ENCODE results near the gene SLC16A3. TPM values are rescaled to one million over a fixed set of nuclear protein-coding genes. Genes with fewer than 3 reads are reported as not detected.

SLC16A3 gene
- total RNA-seq, 2 donors from 2014 or later: 5.0 to 69.2 TPM

DNA sequence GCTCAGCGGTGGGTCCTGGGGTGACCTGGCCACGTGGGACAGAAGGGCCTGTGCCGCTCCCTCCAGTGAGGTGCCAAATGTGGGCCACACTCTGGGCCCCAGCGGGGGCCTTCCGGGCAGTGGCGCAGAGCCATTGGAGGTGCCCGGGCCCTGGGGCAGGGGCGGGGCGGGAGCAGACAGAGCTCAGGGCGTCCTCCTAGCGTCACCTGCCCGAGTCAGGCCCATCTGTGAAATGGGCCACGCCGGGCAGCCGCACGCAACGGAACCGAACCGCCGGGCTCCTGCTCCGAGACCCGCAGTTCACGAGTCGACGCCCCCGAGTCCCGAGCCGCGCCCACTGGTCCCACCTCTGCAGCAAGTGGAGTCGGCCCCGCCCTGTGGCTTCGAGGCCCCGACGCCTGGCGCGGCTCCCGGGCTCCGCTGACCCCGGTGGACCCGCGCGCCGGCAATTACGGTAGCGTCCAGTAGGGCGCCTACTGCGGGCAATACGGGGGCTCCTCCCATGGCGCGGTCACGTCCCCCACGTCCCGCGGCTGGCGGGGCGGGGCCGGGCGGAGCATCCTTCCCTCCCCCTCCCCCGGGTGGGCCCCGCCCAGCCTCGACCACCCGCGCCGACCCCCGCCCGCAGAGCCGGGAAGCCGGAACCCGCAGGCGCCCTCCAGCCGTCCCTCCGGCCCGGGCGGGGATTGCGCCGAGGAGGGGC, 1.9 kb downstream of the SLC16A3 start:
- intact Hi-C loops (cut with DNase I): loop anchor here (10.0 kb wide), 1 partner anchor 64 kb away; no protein-coding TSS in a partner anchor
- Histone ChIP-seq H3K4me1 (replicated peaks) (peaks cover 22% of the 10 kb centered on the region), H3K27ac (peak overlapping the region; percentile 80 to 88), H3K36me3 (no peaks in the 10 kb centered on the region), H3K27me3 (replicated peaks; ENCODE audit: insufficient read depth) (no peaks in the 10 kb centered on the region), H3K4me3 (peak overlapping the region; percentile 37 to 39), H3K9me3 (no peaks in the 10 kb centered on the region)
- DNase-seq (ENCODE audit: low spot score): no peak
- TF ChIP-seq POLR2AphosphoS5 (IDR thresholded peaks at IDR 0.05): no peak
- TF ChIP-seq, protein P1, sequence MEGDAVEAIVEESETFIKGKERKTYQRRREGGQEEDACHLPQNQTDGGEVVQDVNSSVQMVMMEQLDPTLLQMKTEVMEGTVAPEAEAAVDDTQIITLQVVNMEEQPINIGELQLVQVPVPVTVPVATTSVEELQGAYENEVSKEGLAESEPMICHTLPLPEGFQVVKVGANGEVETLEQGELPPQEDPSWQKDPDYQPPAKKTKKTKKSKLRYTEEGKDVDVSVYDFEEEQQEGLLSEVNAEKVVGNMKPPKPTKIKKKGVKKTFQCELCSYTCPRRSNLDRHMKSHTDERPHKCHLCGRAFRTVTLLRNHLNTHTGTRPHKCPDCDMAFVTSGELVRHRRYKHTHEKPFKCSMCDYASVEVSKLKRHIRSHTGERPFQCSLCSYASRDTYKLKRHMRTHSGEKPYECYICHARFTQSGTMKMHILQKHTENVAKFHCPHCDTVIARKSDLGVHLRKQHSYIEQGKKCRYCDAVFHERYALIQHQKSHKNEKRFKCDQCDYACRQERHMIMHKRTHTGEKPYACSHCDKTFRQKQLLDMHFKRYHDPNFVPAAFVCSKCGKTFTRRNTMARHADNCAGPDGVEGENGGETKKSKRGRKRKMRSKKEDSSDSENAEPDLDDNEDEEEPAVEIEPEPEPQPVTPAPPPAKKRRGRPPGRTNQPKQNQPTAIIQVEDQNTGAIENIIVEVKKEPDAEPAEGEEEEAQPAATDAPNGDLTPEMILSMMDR (IDR thresholded peaks at IDR 0.05): peak in 2 of 4 experiments; percentile 56 to 66
- peak; percentile 53 for TF ChIP-seq POLR2A (IDR thresholded peaks at IDR 0.05)
- 11% methylated on average over 46 of the region's 76 CpGs for WGBS

DNA sequence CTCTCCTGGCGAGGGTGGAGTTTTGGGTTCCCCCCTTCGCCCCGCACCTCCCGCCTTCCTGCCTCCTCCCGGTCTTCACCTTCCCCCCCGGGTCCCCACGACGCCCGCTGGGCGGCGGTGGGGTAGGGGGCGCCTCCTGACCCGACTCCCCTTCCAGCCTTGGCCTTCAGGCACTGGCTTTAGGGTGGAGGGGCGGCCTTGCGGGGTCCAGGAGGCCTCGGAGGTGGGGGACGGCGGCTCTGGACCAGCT, 2.4 kb downstream of the SLC16A3 start:
- Histone ChIP-seq H3K27me3 (replicated peaks; ENCODE audit: insufficient read depth) (no peaks in the 10 kb centered on the region), H3K4me3 (peak overlapping the region; percentile 37 to 39), H3K4me1 (replicated peaks) (peaks cover 26% of the 10 kb centered on the region), H3K36me3 (no peaks in the 10 kb centered on the region), H3K9me3 (no peaks in the 10 kb centered on the region), H3K27ac (peak overlapping the region; percentile 80 to 88)
- intact Hi-C loops (cut with DNase I): loop anchor here (10.0 kb wide), 1 partner anchor 64 kb away; no protein-coding TSS in a partner anchor
- DNase-seq (ENCODE audit: low spot score): no peak
- under 1% methylated on average over 18 of the region's 18 CpGs for WGBS
- TF ChIP-seq POLR2AphosphoS5 (IDR thresholded peaks at IDR 0.05): no peak
- TF ChIP-seq POLR2A (IDR thresholded peaks at IDR 0.05): no peak
- TF ChIP-seq, protein P1 (IDR thresholded peaks at IDR 0.05): no peak

DNA sequence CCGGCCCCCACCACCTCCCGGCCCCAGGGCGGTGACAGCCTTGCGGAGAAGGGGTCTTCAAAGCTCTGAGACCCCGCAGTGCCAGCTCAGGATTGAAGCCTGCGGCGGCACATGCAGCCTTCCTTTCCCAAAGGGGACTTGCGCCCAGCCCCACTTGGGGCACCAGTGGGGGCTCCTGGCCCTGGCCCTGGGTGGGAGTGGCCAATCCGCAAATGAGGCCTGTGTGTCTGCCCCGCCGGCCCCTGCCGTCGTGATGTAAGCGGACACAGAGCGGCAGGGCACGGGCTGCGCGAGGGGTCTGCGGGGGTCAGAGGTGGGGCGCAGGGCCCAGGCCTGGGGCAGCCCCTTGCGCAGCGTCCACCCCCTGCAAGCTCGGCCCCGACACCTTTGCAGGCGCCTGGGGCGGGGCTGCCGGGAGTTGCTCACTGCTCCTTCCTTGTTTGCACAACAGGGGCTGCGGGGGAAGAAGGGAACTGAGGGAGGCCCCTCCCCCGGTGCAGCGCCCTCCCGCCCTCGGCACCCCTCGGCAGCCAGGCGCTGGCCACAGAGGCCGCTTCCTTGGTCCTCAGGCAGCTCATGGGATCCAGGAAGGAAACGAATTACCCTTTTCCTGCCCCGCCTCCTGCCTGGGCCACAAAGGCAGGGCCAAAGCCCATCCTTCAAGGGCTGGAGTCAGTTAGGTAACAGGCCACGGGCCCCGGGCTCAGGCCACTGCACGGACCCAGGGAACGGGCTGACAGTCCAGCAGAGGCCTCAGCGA, 2.9 kb downstream of the SLC16A3 start:
- H3K4me3 ChIP-seq: peak overlapping the region; percentile 37 to 39
- H3K27me3 ChIP-seq (replicated peaks; ENCODE audit: insufficient read depth): no peaks in the 10 kb centered on the region
- TF ChIP-seq POLR2AphosphoS5 (IDR thresholded peaks at IDR 0.05): peak; percentile 51
- TF ChIP-seq POLR2A (IDR thresholded peaks at IDR 0.05): peak; percentile 69
- TF ChIP-seq, protein P1 (IDR thresholded peaks at IDR 0.05): no peak
- intact Hi-C loops (cut with DNase I): loop anchor here (10.0 kb wide), 1 partner anchor 63 kb away; no protein-coding TSS in a partner anchor
- peak; percentile 64 for DNase-seq (ENCODE audit: low spot score)
- H3K36me3 ChIP-seq: no peaks in the 10 kb centered on the region
- H3K27ac ChIP-seq: peak overlapping the region; percentile 80 to 88
- H3K9me3 ChIP-seq: no peaks in the 10 kb centered on the region
- WGBS: 8% methylated on average over 31 of the region's 42 CpGs
- H3K4me1 ChIP-seq (replicated peaks): peaks cover 27% of the 10 kb centered on the region

DNA sequence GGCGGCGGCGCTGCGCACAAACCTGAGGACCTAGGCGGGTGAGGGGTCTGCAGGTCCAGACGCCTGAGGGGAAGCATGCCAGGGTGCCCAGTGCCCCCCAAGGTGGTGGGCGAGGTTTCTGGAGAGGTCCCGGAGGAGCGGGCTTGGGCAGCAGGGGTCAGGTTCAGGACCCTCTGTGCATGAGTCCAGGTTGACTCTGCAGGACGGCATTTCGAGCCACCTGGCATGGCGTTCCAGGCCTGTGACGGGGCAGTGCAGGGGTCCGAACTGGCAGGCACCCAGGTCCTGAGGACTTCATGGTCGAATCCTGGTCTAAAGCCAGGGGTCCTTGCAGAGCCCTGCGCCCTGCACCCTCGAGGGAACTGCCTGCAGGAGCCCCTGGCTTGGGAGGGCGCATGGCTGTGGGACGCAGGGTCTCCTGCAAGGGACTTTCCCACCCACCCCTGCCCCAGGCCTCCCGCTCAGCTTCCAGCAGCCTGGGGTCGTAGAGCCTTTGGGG, 3.5 kb downstream of the SLC16A3 start:
- H3K4me1 ChIP-seq (replicated peaks): peaks cover 27% of the 10 kb centered on the region

More for the DNA sequence above, 3.5 kb downstream of the SLC16A3 start:
- peak overlapping the region in 1 of 2 donors; percentile 39 for H3K4me3 ChIP-seq
- no peak for TF ChIP-seq POLR2AphosphoS5 (IDR thresholded peaks at IDR 0.05)
- TF ChIP-seq POLR2A (IDR thresholded peaks at IDR 0.05): no peak
- no peaks in the 10 kb centered on the region for H3K36me3 ChIP-seq
- intact Hi-C loops (cut with DNase I): loop anchor here (10.0 kb wide), 1 partner anchor 62 kb away; no protein-coding TSS in a partner anchor
- no peak for DNase-seq (ENCODE audit: low spot score)
- WGBS: 87% methylated on average over 16 of the region's 21 CpGs
- no peaks in the 10 kb centered on the region for H3K9me3 ChIP-seq
- peak overlapping the region; percentile 80 to 88 for H3K27ac ChIP-seq
- no peaks in the 10 kb centered on the region for H3K27me3 ChIP-seq (replicated peaks; ENCODE audit: insufficient read depth)

All from prostate gland (tissue), 2 donors.